MM.1S (cell line): ENCODE results near the gene FOLR3.

ENCODE experiments used
- DNase-seq: peaks from one replicate; pipeline ENCODE4 v3.0.0-alpha.2; 2015
- H2AFZ ChIP-seq: fragments of 300-600 bp; sonication (generic); 2 replicates; pipeline ENCODE4 v1.6.0; 2016; ENCODE audit warnings: antibody characterized with exemption, low read length
- H3F3A ChIP-seq: fragments of 300-600 bp; sonication (generic); 2 replicates; pipeline ENCODE4 v1.6.1; 2016; ENCODE audit warnings: mild to moderate bottlenecking, antibody characterized with exemption, low read length, moderate library complexity, mixed read lengths; ENCODE audit not compliant: insufficient read depth
- H3K27ac ChIP-seq: fragments of 300-600 bp; sonication (generic); 2 replicates; pipeline ENCODE4 v1.5.1; 2016; ENCODE audit warnings: mild to moderate bottlenecking, low read length
- H3K27me3 ChIP-seq: fragments of 300-600 bp; sonication (generic); replicated peaks from 2 replicates; pipeline ENCODE4 v1.6.0; 2016; ENCODE audit warnings: low read length; ENCODE audit not compliant: insufficient read depth
- H3K36me3 ChIP-seq: fragments of 300-600 bp; sonication (generic); replicated peaks from 2 replicates; pipeline ENCODE4 v1.6.1; 2016; ENCODE audit warnings: mild to moderate bottlenecking, low read length, mixed read lengths; ENCODE audit not compliant: insufficient read depth
- H3K4me1 ChIP-seq: fragments of 300-600 bp; sonication (generic); 2 replicates; pipeline ENCODE4 v1.6.1; 2016; ENCODE audit warnings: low read length, mixed read lengths
- H3K4me2 ChIP-seq: fragments of 300-600 bp; sonication (generic); 2 replicates; pipeline ENCODE4 v1.6.0; 2016; ENCODE audit warnings: low read depth, low read length
- H3K4me3 ChIP-seq: fragments of 300-600 bp; sonication (generic); 2 replicates; pipeline ENCODE4 v1.5.1; 2016; ENCODE audit warnings: low read length, mixed read lengths
- H3K79me2 ChIP-seq: fragments of 300-600 bp; sonication (generic); 2 replicates; pipeline ENCODE4 v1.6.1; 2016; ENCODE audit warnings: mixed run types, low read length, mixed read lengths
- H3K9ac ChIP-seq: fragments of 300-600 bp; sonication (generic); 2 replicates; pipeline ENCODE4 v1.6.1; 2016; ENCODE audit warnings: low read length, mixed read lengths
- H3K9me2 ChIP-seq: fragments of 300-600 bp; sonication (generic); replicated peaks from 2 replicates; pipeline ENCODE4 v1.6.1; 2016; ENCODE audit warnings: mild to moderate bottlenecking, low read length, mixed read lengths; ENCODE audit not compliant: insufficient read depth
- H3K9me3 ChIP-seq: fragments of 300-600 bp; sonication (generic); replicated peaks from 2 replicates; pipeline ENCODE4 v1.6.1; 2016; ENCODE audit warnings: mild to moderate bottlenecking, low read length, mixed read lengths; ENCODE audit not compliant: insufficient read depth
- H4K20me1 ChIP-seq: fragments of 300-600 bp; sonication (generic); 2 replicates; pipeline ENCODE4 v1.6.1; 2016; ENCODE audit warnings: mild to moderate bottlenecking, low read length, moderate library complexity, mixed read lengths; ENCODE audit not compliant: insufficient read depth
- CTCF ChIP-seq: fragments of 300-600 bp; sonication (generic); IDR thresholded peaks from 2 replicates; pipeline ENCODE4 v1.5.1; 2016; ENCODE audit warnings: antibody characterized with exemption, low read length, mixed read lengths
- EZH2 ChIP-seq: fragments of 300-600 bp; sonication (generic); optimal IDR thresholded peaks from 2 replicates; pipeline ENCODE3; 2017; ENCODE audit warnings: low read depth, mild to moderate bottlenecking, antibody characterized with exemption, low read length, mixed read lengths
- EZH2phosphoT487 ChIP-seq: fragments of 300-600 bp; sonication (generic); IDR thresholded peaks from 2 replicates; pipeline ENCODE4 v1.6.1; 2018; ENCODE audit warnings: antibody characterized with exemption, low read length

Gene FOLR3

DNA sequence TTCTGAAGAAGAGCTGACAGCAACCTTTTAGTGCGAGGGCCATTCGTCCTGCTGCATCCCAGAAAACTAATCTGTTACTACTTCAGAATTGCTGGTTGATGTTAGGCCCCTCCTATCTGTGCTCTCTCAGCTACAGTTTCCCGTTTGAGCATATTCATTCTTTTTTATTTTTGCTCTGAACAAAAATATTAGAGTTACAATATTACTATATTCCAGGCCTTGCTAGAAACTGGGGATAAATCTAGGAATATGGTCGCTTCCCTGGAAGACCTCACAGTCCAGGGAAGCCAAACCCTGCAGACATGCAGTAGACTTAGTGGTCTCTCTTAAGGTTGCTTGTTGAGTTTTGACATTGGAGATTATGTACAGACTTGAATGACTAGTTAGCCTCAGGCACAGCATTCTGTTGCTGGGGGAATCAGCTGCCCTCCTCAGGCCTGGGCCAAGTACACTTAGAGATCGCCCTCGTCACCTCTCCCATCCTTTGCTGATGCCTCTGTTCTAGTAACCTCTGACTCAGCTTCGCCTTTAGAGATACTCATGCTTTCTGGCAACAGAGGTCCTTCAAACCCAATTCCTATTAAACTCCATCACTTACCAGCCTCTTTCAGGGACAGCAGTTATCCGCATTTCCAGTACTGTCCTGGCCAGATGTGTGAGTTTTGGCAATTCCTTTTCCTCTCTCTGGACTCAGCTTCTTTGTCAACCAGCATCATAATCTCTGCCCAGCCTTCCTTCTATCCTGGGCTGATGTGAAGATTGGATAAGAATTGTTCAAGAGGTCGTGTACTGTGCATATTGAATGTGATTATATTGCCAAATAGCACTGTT is 22.3 kb upstream of the FOLR3 start:
- H3K36me3 ChIP-seq, result no peaks in the 10 kb centered on the region
- H3K27me3 ChIP-seq, result no peaks in the 10 kb centered on the region
- TF ChIP-seq EZH2 (no peak), CTCF (no peak), EZH2phosphoT487 (no peak)
- H3F3A ChIP-seq, result peaks cover 8% of the 10 kb centered on the region; the same call in 1 of the 2 replicates
- peak overlapping the region; percentile 84; the same call in 1 of the 2 replicates for H3K27ac ChIP-seq
- no peaks in the 10 kb centered on the region for H3K9me2 ChIP-seq
- H3K4me3 ChIP-seq, result peak overlapping the region; percentile 65
- H3K9me3 ChIP-seq, result no peaks in the 10 kb centered on the region
- DNase-seq, result no peak
- H3K4me2 ChIP-seq, result peak overlapping the region; percentile 67
- no peaks in the 10 kb centered on the region for H4K20me1 ChIP-seq
- peak overlapping the region; percentile 93 for H3K9ac ChIP-seq
- H2AFZ ChIP-seq, result peak overlapping the region; percentile 45
- H3K79me2 ChIP-seq, result peaks cover 8% of the 10 kb centered on the region; the same call in 1 of the 2 replicates
- H3K4me1 ChIP-seq, result peaks cover 13% of the 10 kb centered on the region

GRCh38 chr11:72114570-72114969 is 21.0 kb upstream of the FOLR3 start:
- Histone ChIP-seq H2AFZ (no peak overlapping the region), H3F3A (peaks cover 8% of the 10 kb centered on the region; the same call in 1 of the 2 replicates), H3K79me2 (peaks cover 8% of the 10 kb centered on the region; the same call in 1 of the 2 replicates), H3K4me3 (no peak overlapping the region), H3K9me2 (no peaks in the 10 kb centered on the region), H3K9me3 (no peaks in the 10 kb centered on the region), H3K9ac (no peak overlapping the region), H3K36me3 (no peaks in the 10 kb centered on the region), H3K27ac (no peak overlapping the region), H3K4me1 (peaks cover 13% of the 10 kb centered on the region), H4K20me1 (no peaks in the 10 kb centered on the region), H3K27me3 (no peaks in the 10 kb centered on the region), H3K4me2 (no peak overlapping the region)
- TF ChIP-seq EZH2 (no peak), EZH2phosphoT487 (no peak), CTCF (no peak)
- DNase-seq, result no peak

DNA sequence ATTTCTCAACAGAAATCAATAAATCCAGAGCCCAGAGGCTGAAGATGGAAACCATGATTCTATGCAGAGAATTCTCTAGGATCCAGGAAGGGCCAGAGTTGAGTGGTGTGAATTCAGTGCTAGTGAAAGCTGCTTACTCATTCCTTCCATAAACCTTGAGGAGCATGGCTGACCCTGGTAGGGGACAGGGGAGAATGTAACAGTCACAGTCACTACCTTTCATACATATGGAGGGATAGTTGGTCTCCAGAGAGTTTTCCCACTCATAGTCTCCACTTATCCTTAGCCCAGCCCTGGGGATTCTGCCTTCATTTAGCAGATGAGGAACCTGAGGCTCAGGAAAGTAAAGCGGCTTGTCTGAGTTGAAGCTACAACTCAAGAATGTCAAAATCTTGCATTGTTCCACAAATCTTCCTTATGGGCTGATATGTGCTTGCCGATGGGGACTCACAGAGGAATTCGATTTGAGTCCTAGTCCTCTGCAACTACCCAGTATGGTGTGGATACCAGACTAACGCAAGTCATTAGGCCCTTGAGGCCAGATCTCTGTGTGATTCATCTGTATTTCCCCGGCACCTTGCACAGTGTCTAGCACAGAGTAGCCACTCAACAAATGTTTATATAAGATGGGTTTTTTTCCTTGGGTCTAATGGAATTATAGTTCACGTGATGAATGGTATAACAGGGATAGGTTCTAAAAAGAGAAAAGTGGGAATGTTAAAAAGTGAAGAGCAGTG is 19.3 kb upstream of the FOLR3 start:
- Histone ChIP-seq H3K4me3 (no peak overlapping the region), H3K4me2 (no peak overlapping the region), H3F3A (peaks cover 6% of the 10 kb centered on the region; the same call in 1 of the 2 replicates), H3K9ac (no peak overlapping the region), H3K9me2 (no peaks in the 10 kb centered on the region), H4K20me1 (no peaks in the 10 kb centered on the region), H3K79me2 (0 out of 2 replicates have a peak, but pooled peaks cover 4% of the 10 kb centered on the region), H3K27me3 (no peaks in the 10 kb centered on the region), H3K36me3 (no peaks in the 10 kb centered on the region), H3K27ac (no peak overlapping the region), H2AFZ (no peak overlapping the region), H3K9me3 (no peaks in the 10 kb centered on the region), H3K4me1 (peaks cover 11% of the 10 kb centered on the region)
- TF ChIP-seq EZH2 (no peak), EZH2phosphoT487 (no peak), CTCF (no peak)
- DNase-seq, result no peak
